Esophagus squamous epithelium (tissue), 4 donors: ENCODE measurements around the gene PKMYT1.

Source experiments
- POLR2A ChIP-seq, 4 donors: fragments of 450-650 bp; IDR thresholded peaks; one replicate each; pipeline ENCODE4 v1.6.1; 2017; ENCODE audit warnings: antibody characterized with exemption in 4 of 4, mild to moderate bottlenecking in 4 of 4, moderate library complexity in 3 of 4
- TF ChIP-seq, protein P1 (sequence below), 6 experiments: fragments of 450-650 bp in 4 of 6; fragments of 200-600 bp in 2 of 6; sonication (generic) in 2 of 6; IDR thresholded peaks; one replicate each; pipeline ENCODE4 v1.5.1; 2016 to 2019; ENCODE audit warnings: antibody characterized with exemption in 6 of 6, mild to moderate bottlenecking in 4 of 6, moderate library complexity in 4 of 6

DNA sequence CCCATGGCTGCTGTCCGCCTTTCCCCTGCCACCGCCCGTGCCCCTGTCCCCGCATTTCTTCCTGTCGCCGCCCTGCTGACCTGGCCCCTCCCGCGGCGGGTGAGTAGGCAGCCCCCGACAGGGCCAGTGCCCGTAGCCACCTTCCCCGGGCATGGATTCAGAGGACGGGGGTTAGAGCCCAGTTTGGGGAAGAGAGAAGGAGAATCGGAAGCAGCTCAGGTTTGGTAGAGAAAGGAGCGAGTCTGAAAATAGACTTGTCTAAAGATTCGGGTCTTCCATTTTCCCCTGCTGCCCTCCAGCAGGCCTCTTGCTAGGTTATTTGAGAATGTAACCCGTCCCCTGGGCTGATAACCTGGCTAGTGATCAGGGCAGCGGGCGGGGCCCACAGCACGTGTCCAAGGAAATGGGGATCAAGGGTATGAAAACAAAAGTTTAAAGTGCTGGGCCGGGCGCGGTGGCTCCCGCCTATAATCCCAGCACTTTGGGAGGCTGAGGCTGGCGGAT, 24.6 kb upstream of the PKMYT1 start:
- TF ChIP-seq POLR2A (IDR thresholded peaks at IDR 0.05): no peak
- TF ChIP-seq, protein P1, sequence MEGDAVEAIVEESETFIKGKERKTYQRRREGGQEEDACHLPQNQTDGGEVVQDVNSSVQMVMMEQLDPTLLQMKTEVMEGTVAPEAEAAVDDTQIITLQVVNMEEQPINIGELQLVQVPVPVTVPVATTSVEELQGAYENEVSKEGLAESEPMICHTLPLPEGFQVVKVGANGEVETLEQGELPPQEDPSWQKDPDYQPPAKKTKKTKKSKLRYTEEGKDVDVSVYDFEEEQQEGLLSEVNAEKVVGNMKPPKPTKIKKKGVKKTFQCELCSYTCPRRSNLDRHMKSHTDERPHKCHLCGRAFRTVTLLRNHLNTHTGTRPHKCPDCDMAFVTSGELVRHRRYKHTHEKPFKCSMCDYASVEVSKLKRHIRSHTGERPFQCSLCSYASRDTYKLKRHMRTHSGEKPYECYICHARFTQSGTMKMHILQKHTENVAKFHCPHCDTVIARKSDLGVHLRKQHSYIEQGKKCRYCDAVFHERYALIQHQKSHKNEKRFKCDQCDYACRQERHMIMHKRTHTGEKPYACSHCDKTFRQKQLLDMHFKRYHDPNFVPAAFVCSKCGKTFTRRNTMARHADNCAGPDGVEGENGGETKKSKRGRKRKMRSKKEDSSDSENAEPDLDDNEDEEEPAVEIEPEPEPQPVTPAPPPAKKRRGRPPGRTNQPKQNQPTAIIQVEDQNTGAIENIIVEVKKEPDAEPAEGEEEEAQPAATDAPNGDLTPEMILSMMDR (IDR thresholded peaks at IDR 0.05): no peak
